HG03159 (cell line): ENCODE measurements around the gene IRF2.
A peak's percentile ranks its signal among the peaks of the same experiment; 100 is the strongest.

Experiments
- ATAC-seq: cut with Tn5 transposase; IDR thresholded peaks from one replicate; pipeline ENCODE4 v1.9.1; 2021; ENCODE audit warnings: mild to moderate bottlenecking, moderate library complexity; ENCODE audit not compliant: unreplicated experiment

The IRF2 gene

DNA sequence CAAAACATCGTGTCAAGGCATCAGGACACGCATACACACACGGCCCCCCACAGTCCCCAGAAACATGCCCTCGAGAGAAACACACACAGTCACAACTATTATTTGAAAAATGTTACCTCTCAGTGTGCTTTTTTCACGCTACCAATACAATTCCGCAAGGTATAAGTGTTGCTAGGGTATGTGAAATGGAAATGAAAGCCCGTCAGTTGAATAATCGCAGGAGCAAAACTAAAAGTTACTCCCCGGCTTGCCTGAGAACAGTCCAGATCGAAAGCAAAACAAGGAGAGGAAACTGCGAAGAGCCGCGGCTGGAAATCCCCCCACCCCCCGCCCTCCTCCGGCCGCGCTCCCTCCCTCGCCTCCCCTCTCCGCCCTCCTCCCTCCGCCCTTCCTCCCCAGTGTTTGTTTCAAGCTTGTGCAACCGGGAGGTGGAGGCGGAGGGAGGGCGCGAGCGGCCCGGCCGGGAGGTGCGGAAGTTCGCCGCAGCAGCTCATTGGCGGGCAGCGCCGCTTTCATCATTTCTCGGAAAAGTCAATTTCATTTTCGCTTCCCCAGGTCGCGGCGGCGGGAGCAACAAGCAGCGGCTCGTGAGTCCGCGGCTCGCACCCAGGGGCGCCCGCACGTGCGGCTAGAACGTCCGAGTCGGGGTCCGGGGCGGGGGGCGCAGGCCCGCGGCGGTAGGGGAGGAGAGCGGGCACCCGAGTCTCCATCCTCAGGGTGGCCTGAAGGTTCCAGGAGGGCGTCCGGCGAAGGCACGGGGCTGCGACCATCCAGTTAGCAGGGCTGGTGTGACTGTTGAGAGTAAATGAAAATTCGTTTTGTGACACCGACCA lies at the start of gene IRF2:
TSS of gene IRF2 (minus strand) at position 288 of the 833 bp plus-strand sequence. CDS start 45,486 bp downstream, outside the sequence.
- ATAC-seq = peak; percentile 55

DNA sequence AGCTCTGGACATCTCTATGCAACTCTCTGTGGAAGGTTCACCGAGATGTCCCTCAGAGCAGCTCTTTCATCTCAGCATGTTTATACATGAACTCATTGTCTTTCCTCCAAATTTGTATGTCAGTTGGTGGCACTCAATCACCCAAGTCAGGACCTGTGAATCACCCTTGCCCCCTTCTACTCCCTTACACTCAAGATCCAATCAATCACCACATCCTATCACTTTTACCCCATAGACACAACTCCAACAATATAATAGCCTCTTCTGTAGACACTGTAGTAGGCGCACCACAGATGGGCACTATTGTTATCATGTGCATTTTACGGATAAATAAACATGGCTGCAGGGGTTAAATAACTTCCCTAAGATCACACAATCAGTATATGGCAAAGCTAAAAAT lies 41.3 kb upstream of the IRF2 start:
- ATAC-seq = no peak

DNA sequence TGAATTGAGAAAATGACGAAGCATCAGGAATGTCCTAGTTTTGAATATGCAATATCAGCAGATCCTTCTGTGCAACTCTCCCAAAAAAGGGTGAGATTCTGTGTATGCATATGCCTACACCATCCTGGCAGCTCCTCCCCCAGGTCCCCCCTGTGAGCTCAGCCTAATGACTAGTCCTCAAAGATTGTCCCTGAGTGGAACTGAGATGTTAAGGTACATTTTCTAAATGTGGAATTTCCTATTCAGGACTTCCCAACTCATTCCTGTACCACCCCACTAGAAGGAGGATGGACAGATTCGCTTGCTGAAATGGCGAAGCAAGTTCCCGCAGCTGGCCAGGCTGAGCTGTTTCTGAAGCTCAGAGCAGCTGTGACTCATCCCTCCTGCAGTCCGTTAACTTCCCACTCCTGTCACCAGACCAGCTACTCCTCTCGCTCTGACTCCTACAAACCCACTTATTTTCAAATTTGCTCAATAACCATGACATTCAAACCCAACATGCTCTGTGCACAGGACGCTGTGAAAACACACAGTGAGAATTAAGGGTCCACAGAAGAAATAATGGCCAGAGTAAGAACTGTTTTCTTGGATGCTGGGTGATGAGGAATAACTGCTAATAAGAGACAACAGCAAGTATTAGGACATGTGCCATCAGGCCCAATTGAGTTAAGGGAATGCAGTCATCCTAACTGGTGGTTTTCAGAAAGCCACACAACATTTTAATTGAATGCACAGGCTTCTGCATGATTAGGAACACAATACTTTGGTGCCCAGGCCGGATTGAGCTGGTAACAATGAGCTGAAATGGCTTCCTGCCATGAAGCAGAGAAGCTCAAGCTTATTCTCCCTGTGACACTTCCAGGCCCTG lies 40.0 kb upstream of the IRF2 start:
- peak; percentile 94 for ATAC-seq

DNA sequence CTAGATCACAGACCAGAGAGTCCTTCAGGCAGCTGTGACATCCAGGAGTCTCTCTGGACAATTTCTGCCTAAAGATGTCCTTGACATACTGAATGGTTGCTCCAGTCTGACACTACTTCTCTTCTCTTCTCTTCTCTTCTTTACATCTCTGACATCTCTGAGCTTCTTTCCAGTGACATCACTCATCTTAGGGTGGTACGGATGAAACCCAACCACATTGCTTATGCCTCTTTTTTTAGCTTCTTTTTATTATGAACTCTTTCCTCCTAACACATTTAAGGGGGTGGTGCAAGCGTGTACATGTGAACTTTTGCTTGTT lies 39.4 kb upstream of the IRF2 start:
- no peak for ATAC-seq

DNA sequence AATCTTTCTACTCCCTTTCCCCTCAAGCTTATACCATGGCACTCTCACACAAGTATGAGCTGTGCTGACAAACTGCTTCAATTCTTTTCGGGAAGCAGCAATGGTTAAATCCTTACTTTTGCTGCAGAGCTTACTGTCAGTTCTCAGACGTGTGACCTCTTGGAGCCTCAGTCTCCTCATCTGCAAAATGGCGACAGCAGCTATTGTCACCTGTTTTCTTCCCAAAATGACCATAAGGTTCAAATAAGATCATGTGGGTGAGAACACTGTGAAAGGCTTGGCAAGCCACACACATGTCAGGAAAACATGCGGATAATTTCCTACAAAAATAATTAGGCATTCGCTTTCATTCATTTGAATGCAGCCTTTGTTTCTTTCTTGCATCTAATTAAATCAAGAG lies 36.8 kb upstream of the IRF2 start:
- ATAC-seq = no peak

DNA sequence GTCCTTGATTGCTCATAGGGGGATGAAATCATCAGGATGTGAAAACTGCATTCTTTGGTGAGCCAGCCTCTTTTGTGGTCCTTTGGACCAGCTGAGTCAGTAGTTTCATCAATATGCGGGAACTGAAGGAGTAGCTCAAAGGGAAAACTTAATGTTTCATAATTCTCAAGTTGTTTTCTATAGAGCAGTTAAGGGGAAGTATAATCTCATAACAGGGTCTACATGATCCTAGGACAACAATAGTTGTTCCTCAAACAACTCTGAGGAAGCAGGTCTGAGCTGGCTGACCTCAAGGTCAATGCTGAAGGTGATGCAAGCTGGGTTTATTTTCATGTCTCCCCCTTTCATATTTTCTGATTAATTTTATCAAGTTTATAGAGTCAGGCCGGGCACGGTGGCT lies 36.1 kb upstream of the IRF2 start:
- ATAC-seq = no peak

DNA sequence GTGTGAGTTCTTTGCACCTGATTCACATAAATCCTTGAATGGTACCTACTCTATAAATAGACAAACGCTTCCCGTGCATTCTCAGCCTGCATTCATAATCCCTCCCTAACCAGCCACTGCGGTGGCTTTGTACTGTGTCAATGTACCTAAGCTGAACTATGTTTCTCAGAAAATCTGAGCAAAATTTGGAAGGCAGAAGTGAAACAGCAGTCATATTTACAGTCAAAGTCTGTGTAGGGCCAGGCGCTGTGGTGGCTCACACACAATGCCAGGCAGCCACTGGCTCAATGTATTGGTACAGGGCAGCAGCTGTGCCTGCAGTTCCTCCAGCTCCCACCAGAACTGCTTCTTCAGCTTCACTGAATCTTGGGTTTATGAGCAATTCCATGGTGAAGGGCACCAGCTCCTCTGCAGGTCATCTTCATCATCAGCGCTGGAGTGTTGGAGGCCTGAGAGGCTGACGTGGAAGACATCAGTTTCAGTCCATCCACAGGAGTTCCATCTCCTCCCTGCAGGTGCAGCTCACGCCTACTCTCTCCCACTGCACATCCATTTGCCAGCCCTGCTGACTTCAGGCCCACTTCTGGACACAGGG lies 32.3 kb upstream of the IRF2 start:
- ATAC-seq = peak; percentile 98

DNA sequence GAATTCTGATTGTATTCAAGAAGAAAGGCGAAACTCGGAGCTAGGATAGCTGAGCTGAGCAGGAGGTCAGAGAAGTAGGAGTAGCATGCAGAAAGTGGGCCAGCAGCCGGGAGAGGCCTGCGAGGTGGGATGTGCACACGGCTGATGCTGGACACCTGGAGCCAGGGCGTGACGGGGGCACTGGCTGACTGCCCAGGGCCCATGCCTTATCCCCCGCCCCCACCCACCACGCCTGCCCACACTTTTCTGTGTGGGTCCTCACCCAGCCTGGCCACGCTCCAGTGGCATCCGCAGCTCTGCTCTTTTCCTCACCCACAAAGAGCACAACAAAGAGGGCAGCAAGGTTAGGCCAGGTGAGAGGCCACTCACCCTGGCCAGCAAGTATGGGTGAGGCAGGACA lies 30.0 kb upstream of the IRF2 start:
- no peak for ATAC-seq

DNA sequence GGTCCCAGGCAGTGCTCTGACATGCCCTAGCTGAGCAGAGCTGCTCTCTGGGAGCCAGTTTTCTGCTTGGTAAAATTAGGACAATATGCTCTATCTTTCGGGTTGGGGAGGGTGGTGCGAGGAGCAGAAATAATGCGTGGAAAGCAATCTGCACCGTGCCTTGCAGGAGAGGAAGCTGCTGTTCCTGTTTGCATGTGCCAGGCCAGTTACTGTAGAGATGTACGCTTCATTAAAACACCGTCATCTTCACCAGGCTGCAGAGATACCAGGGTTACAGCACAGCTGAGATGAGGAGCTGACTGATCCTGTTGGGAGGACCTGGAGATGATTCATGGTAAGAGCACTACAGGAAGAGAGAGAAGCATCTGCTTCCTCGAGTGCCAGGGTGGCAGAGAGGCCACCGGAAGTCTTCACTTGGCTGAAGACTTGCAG lies 29.5 kb upstream of the IRF2 start:
- ATAC-seq = no peak

DNA sequence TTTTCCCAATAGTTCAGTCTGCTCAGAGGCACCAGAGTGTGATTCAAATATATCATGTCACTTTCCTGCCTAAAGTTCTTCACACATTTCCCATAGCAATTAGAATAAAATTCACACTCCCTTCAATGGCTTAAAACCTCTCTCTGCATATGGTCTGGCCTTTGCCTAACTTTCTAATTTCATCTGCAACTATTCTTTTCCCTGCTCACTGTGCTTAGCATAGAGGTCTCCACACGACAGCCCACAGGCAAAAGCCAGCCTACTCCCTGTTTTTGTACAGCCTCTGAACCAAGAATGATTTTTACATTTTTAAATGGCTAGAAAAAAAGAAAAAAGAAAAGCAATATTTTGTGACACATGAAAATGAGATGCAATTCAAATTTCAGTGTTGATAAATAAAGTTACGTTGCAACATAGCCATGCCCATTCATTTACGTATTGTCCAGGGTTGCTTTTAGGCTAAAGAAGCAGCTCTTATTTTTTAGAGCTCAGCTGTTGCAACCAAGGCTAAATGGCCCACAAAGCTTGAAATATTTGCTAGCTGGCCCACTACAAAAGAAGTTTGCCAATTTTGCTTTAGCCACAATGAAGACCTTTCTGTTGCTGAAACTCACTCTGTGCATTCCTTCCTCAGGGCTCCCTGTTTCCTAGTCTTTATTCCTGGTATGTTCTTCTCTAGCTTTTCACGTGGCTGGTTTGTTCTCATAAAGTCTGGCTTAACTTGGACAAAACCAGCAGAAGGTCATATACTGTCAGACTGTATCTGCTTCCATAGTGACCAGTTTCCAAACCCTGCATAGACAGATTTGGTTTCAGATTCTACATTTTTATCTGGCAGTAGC lies 26.6 kb upstream of the IRF2 start:
- no peak for ATAC-seq

DNA sequence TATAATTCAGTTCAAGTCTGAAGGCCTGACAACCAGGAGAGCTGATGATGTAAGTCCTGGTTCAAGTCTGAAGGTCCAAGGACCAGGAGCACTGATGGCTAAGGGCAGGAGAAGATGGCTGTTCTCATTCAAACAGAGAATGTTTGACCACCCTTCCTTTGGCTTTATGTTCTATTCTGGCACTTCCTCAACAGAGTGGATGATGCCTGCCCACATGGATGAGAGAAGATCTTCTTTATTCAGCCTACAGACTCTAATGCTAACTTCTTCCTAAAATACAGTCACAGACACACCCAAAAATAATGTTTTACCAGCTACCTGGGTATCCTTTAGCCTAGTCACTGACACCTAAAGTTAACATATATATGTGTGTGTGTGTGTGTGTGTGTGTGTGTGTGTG lies 25.6 kb upstream of the IRF2 start:
- no peak for ATAC-seq

DNA sequence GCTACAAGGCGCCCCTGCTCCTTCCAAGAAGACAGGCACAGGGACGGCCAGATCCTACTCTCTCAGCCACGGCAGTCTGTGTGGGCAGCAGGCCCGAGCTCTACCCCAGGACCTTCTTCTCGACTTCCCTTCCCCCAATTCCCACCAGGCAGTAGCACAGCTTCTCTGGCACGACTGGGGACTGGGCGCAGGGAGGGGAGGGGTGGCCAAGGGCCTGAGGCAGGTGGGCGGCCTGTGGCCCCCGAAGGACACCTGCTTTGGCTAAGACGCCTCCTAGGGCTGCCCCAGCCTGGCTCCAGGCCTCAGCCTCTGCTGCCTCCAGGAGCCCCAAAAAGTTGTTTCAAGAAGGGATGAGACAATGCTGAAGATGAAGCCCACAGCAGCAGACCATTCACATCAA lies 24.2 kb upstream of the IRF2 start:
- no peak for ATAC-seq

DNA sequence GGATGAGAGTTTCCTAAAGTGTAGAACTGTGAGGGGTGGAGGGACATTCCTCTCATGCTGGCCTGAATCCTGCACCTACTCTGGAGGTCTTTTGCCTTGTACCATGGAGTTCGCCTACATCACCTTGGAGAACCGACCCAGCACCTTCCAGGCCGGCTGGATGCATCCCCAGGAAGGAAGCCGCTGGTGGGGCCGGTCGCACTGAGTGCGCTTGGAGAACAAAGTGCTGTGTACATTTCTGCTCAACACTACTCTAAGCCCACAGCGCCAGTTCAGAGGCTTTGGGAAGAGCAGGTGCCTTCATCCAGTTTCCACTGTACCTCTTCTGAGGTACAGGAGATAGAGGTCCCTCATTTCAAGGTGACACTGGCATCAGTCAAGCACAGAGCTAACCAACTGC lies 15.4 kb upstream of the IRF2 start:
- ATAC-seq = no peak

DNA sequence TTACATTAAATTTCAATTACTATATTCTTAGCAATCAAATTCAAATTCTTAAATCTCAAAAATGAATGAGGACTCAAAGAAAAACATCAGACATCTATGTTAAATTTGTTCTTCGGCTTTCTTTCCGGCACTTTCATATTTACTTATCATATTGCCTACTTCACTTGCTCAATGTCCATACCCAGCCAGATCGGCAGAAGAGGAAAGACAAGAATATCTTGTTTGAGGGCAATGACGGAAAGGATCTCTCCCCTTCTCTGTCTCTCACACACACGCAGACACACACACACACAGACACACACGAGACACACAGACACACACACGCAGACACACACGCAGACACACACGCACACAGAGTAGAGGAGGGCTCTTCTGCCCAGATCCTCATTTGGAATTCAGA lies 13.2 kb upstream of the IRF2 start:
- ATAC-seq = no peak

DNA sequence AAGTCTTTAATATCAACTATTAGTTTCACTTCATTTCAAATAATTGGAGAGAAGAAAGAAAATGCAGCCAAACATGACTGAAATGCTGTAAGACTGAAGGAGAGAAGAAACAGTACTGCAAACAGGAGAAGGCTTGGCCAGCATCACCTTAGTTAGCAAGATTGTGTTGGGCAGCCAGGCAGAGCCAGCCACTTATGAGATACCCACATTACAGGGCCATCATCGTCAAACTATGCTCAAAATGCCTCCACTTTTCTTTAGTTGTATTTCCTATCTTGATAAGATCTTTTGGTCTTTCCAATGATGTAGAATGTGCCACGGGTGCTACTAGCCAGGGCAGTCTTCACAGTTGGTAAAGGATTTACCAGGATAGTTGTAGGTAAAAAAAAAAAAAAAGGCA lies 10.9 kb upstream of the IRF2 start:
- no peak for ATAC-seq

DNA sequence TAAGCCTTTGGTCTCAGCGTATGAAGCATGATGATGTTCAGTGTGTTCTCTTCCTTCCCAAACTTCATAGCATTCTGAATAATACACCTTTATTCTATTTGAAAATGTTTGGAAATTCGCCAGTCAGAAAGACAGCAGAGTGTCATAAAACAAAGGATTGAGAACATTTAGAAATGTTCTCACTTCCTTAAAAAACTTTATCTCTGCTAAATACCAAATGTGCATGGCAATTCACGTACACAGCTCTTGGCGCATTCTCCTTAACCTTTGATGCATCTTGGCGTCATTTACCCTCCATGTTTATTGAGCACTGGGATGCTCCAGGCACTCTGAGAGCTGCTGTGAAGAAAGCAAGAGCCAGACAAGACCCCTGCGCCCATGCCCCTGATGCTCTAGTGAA lies 7.2 kb upstream of the IRF2 start:
- ATAC-seq = no peak

DNA sequence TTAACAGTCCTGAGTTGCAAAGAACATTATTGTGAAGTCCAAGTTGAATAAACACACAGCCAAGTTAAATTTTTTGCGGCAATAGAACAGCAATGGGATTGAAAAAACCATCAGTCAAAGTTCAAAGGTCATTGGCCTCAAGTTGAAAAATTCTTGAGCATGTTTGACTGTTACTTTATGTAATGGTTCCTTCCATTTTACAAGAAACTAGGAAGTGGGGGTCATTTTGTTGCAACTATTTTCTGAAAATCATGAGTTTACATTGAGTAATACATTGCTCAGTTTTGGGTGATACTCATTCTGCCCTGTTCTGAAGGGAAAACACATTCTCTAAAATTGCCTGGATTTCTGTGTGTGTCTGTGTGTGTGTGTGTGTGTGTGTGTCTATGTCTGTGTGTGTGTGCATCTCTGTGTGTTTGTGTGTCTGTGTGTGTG lies 5.2 kb upstream of the IRF2 start:
- no peak for ATAC-seq

DNA sequence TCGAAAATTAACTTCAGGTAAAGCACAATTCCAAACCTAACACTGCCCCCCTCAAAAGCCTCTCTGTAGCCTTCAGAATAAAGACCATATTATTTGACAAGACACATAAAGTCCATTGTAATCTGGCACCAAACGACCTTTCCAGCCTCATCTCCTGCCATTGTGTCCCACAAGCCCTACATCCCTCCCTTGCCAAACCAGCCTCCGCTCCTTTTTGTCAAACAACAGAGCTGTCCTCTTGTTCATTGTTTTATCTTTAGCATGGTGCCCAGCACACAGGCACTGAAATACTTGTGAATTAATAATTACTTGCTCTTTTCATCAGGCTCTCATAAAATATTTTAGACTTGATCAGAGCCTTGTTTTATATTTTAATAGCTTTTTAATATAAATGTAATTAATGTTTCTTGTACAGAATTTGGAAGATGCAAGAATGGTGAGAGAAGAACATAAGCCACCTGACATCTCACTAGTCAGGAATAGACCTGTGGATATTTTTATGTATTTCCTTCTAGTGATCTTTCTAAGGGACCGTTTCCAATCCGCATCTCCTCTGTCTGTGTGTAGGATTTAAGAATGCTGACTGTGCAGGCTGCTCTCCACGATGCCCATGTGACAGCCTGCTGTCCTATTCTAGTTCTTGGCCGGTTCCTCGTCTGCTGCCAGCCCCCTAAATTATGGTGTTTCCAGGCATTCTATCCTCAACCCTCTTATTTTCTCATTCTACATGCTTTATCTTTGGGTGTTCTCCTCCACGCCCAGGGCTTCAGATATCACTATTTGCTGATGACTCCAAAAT lies 3.0 kb upstream of the IRF2 start:
- no peak for ATAC-seq

DNA sequence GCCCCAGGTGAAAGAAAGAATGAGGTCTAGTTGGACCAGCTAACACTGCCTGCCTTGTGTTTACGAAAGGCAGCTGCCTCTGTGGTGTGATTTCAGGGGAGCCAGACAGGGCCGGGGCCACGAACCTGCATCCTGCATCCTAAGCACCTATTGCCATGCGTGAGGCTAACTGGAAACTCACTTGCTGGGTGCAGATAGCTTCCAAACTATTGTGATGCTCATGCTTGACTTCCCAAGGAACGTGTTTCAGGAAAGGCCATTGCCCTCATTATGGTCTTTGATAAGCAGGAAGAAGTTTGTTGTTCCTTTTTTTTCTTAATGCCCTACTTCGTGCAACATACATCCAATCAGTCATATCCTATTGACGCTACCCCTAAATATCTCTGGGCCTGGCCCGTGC lies 2.3 kb upstream of the IRF2 start:
- no peak for ATAC-seq

DNA sequence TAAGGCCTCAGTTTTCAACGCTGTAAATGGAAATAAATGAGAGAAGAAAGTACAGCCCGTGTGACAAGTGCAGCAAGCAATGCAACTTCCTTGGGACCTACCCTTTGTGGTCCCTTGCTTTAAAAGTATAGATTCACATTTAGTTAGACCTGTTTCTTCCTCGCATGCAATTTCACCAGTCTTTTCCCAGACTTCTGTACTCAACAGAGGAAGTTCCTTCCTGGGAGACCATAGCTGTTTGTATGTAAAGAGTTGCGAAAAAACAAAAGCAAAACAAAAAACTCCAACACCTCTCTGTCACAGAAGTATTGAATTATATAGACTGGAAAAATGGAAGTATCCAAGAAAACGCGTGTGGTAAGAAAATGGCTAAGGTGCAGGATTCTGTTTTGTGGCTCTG lies 1.1 kb upstream of the IRF2 start:
- no peak for ATAC-seq
